GM19438 (cell line): ENCODE results near the gene MAGEB2.
"Not testable (repeated sequence)": the region's sequence is repeated elsewhere in the genome, so short reads cannot be mapped to it uniquely, and the experiment has no call there.

Source experiments
- ATAC-seq: cut with Tn5 transposase; IDR thresholded peaks from one replicate; pipeline ENCODE4 v1.9.1; 2021; ENCODE audit warnings: low read depth; ENCODE audit not compliant: unreplicated experiment

The MAGEB2 gene

GRCh38 chrX:30215357-30215843 is at the start of gene MAGEB2:
Gene MAGEB2, plus strand, starts transcription at chrX:30215563. Its CDS starts 3,018 bp downstream, at chrX:30218581.
- ATAC-seq = no peak

GRCh38 chrX:30170900-30171299 is 44.5 kb upstream of the MAGEB2 start:
- no peak for ATAC-seq

- ATAC-seq = no peak
These were observed 34.0 kb upstream of the MAGEB2 start for GRCh38 chrX:30181353-30181752.

GRCh38 chrX:30183554-30183953 is 31.8 kb upstream of the MAGEB2 start:
- no peak for ATAC-seq

- no peak for ATAC-seq
These were observed 24.9 kb upstream of the MAGEB2 start for GRCh38 chrX:30190426-30190825.

GRCh38 chrX:30193910-30194309 is 21.5 kb upstream of the MAGEB2 start:
- not testable (repeated sequence) for ATAC-seq

GRCh38 chrX:30196322-30196721 is 19.0 kb upstream of the MAGEB2 start:
- no peak for ATAC-seq

GRCh38 chrX:30212172-30212571 is 3.2 kb upstream of the MAGEB2 start:
- ATAC-seq = no peak

- no peak for ATAC-seq
These were observed 2.1 kb downstream of the MAGEB2 start for GRCh38 chrX:30217465-30217864.

- no peak for ATAC-seq
These were observed 4.0 kb downstream of the MAGEB2 start for GRCh38 chrX:30219372-30219771.

GRCh38 chrX:30220661-30221060 is 5.3 kb downstream of the MAGEB2 start:
- ATAC-seq = no peak

GRCh38 chrX:30224536-30224935 is 9.2 kb downstream of the MAGEB2 start:
- ATAC-seq = no peak

GRCh38 chrX:30228526-30228925 is 13.2 kb downstream of the MAGEB2 start:
- no peak for ATAC-seq

GRCh38 chrX:30230395-30230794 is 15.0 kb downstream of the MAGEB2 start, which contains the start of gene MAGEB3:
Gene MAGEB3, plus strand, starts transcription at chrX:30230657. Its CDS starts 5,268 bp downstream, at chrX:30235925.
- no peak for ATAC-seq

GRCh38 chrX:30241724-30242415 is 26.5 kb downstream of the MAGEB2 start, which contains the start of gene MAGEB4:
Gene MAGEB4, plus strand, starts transcription at chrX:30242000. Its CDS starts 136 bp downstream, at chrX:30242136.
- ATAC-seq = no peak

GRCh38 chrX:30246769-30247489 is 31.6 kb downstream of the MAGEB2 start, which contains the start of gene MAGEB1:
Gene MAGEB1, plus strand, starts transcription at chrX:30247146. Its CDS starts 3,348 bp downstream, at chrX:30250494.
- no peak for ATAC-seq

GRCh38 chrX:30248854-30249253 is 33.5 kb downstream of the MAGEB2 start:
- no peak for ATAC-seq

- no peak for ATAC-seq
These were observed 37.9 kb downstream of the MAGEB2 start for GRCh38 chrX:30253257-30253656.

GRCh38 chrX:30259927-30260326 is 44.6 kb downstream of the MAGEB2 start:
- no peak for ATAC-seq

- no peak for ATAC-seq
These were observed 45.6 kb downstream of the MAGEB2 start for GRCh38 chrX:30261012-30261411.

GRCh38 chrX:30262763-30263162 is 47.4 kb downstream of the MAGEB2 start:
- ATAC-seq = no peak
